ENCODE results near the gene GLUD1.
"Not testable (repeated sequence)": the region's sequence is repeated elsewhere in the genome, so short reads cannot be mapped to it uniquely, and the experiment has no call there.

The GLUD1 gene

GRCh38 chr10:87045434-87045938 is 49.2 kb downstream of the GLUD1 start:
- no peak for DNase-seq (ENCODE audit: low read depth in 2 of 2)

- not testable (repeated sequence) for DNase-seq (ENCODE audit: low read depth in 2 of 2)
These were observed 51.1 kb downstream of the GLUD1 start for GRCh38 chr10:87043579-87043978.

- DNase-seq (ENCODE audit: low read depth in 2 of 2): no peak
These were observed 55.9 kb downstream of the GLUD1 start for GRCh38 chr10:87038786-87039185.

- no peak for DNase-seq (ENCODE audit: low read depth in 2 of 2)
These were observed 56.3 kb downstream of the GLUD1 start for GRCh38 chr10:87038286-87038717.

DNA sequence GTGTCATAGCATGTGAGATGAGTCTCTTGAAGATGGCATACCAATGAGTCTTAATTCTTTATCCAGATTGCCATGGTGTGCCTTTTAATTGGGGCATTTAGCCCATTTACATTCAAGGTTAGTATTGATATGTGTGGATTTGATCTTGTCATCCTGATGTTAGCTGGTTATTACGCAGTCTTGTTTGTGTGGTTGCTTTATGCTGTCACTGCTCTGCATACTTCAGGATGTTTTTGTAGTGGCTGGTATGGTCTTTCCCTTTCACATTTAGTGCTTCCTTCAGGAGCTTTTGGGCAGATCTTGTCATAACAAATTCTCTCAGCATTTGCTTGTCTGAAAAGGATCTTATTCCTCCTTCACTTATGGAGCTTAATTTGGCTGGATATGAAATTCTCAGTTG is 58.0 kb downstream of the GLUD1 start:
- no peak for DNase-seq (ENCODE audit: low read depth in 2 of 2)

DNA sequence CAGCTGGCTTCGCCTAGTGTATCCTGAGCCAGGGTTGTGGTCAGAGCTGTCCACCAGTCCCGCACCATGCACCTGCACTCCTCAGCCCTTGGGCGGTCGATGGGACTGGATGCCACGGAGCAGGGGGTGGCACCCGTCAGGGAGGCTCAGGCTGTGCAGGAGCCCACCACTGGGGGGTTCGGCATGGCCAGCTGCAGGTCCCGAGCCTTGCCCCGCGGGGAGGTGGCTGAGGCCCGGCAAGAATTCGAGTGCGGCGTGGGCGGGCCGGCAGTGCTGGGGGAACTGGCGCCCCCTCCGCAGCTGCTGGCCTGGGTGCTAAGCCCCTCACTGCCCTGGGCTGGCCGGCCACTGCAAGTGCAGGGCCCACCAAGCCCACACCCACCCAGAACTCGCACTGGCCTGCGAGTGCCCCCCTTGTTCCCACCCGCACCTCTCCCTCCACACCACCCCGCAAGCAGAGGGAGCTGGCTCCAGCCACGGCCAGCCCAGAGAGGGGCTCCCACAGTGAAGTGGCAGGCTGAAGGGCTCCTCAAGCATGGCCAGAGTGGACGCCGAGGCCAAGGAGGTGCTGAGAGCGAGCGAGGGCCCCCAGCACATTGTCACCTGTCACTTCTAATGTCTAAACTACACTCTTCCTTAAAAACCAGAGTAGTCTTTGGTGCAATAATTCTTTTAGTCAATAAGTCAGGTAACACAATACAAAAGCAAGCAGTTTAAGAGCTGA is 63.6 kb downstream of the GLUD1 start:
- DNase-seq (ENCODE audit: low read depth in 2 of 2): no peak

DNA sequence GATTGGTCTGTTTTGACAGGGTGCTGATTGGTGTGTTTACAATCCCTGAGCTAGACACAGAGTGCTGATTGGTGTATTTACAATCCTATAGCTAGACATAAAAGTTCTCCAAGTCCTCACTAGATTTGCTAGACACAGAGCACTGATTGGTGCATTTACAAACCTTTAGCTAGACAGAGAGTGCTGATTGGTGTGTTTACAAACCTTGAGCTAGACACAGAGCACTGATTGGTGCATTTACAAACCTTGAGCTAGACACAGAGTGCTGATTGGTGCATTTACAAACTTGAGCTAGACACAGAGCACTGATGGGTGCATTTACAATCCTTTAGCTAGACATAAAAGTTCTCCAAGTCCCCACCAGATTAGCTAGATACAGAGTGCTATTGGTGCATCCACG is 64.2 kb downstream of the GLUD1 start:
- DNase-seq (ENCODE audit: low read depth in 2 of 2): not testable (repeated sequence)

DNA sequence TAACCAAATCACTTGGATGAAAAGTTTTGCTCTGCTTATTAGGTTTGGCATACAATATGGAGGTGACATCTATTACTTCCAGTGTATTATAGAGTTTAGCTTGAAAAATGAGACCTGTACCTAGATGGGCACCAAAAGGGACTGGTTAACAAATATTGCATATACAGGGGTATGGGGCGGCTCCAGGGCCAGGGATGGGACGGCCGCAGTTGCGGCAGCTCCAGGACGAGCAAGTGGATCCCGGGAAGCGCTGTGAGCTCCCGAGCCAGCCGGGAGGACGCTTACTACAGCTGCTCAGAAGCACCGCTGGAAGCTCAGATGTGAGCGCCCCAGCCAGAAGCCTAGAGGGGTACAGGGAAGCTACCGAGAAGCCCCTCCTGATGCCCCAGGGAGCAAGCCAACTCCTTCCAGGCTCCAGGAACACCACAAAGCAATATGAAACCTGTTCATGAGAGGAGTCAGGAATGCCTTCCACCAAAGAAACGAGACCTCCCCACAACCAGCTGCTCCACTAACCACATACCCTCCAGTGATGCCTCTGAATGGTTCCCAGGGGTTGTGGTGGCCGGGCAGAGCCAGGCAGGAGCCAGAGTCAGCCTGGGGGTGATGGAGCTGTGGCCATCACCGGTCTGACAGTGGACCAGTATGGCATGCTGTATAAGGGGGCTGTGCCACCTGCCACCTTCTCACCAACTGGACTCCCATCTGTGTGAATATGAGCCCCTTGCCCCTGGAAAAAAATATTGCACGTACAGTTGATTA is 67.7 kb downstream of the GLUD1 start:
- DNase-seq (ENCODE audit: low read depth in 2 of 2): not testable (repeated sequence)

GRCh38 chr10:87025285-87025958 is 69.2 kb downstream of the GLUD1 start:
- DNase-seq (ENCODE audit: low read depth in 2 of 2): peak in 1 of 2 donors; percentile 6

DNA sequence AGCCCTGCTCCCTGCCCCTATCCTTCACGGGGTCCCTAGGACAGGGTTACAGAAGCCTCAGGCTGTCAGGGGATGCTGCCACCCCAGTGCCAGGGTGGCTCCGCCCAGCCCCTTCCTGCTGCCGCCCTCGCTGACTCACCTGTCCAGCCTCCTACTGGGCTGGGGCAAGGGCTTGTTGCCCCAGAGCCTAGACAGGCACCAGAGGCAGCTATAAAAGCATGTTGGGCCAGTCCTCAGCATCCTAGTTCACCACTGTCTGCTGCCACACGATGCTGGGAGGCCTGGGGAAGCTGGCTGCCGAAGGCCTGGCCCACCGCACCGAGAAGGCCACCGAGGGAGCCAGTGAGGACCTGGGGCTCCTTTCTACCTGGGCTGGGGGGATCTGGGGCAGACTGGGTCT is 74.6 kb downstream of the GLUD1 start, which contains the start of gene FAM25A:
Gene FAM25A, plus strand, starts transcription at position 239 of the 400 bp plus-strand sequence. Its CDS starts 31 bp downstream, at position 270.
- DNase-seq (ENCODE audit: low read depth in 2 of 2): not testable (repeated sequence)

DNA sequence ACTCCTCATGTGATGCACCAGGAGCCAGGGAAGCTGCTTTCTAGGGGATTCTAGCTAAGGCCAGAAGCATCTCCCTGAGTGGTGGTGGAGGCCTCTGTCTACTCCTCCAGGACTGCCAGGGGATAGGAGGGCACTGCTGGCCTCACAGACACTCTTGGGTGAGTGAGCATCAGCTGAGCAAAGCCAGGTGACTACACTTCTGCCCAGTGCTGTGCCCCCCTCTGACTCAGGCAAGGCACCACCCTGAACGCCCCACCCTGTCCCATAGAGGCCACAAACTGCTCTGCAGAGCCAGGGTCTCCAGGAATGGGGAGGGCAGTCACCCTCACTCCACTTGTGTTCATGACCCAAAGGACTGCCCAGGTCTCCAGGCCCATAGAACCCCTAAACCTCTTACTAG is 75.1 kb downstream of the GLUD1 start:
- DNase-seq (ENCODE audit: low read depth in 2 of 2): not testable (repeated sequence)

DNA sequence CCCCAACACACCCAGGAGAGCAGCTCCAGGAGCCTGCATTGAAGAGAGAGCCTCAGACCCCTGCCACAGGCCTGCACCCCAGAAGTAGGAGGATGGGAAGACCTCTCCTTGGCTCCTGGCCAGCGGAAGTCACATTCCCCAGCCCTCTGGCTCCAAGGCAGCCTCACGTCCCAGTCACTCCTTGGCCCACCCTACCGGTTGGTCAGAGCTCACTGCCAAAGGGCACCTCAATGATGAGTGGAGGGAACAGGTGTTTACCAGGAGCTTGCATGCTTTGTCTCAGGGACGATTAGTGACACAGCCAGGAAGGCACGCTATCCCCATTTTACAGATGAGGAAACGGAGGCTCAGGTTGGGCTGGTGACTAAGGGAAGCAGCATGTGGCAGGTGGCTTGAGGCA is 75.6 kb downstream of the GLUD1 start:
- not testable (repeated sequence) for DNase-seq (ENCODE audit: low read depth in 2 of 2)

DNA sequence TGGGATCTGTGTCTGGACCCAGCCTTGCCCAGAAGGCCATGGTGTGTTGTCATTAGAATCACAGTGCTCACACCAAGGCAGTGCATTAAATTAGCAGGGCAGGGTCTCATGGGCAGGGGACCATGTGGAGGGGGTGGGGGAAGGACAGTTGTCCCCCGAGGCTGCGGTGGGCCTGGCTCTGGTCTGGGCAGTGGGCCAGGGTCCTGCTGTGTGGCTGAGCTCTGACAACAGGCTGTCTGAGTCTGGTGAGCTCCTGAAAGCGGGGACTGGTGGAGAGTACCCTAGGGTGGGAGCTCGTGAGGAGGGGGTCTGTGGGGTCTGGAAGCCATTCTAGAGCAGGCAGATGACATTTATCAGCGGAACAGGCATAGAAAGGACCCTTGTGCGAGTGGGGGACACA is 76.5 kb downstream of the GLUD1 start:
- DNase-seq (ENCODE audit: low read depth in 2 of 2): not testable (repeated sequence)

- DNase-seq (ENCODE audit: low read depth in 2 of 2): not testable (repeated sequence)
These were observed 79.5 kb downstream of the GLUD1 start for GRCh38 chr10:87014986-87015716.

DNA sequence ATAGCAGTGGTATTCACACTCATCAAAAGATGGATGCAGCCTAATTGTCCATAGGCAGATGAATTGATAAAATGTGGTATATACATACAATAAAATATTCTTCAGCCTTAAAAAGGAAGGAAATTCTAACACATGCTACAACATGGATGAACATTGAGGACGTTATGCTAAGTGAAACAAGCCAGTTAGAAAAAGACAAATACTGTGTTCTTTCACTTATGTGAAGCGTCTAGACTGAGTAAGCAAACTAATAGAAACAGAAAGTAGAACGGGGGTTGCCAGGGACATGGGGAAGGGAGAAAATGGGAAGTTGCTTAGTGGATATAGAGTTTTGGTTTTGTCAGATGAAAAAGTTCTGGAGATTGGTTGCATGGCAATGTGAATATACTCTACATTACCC is 81.1 kb downstream of the GLUD1 start:
- not testable (repeated sequence) for DNase-seq (ENCODE audit: low read depth in 2 of 2)

- not testable (repeated sequence) for DNase-seq (ENCODE audit: low read depth in 2 of 2)
These were observed 85.4 kb downstream of the GLUD1 start for GRCh38 chr10:87009134-87009696.

- not testable (repeated sequence) for DNase-seq (ENCODE audit: low read depth in 2 of 2)
These were observed 86.3 kb downstream of the GLUD1 start for GRCh38 chr10:87008303-87008702.

GRCh38 chr10:87007674-87008073 is 87.0 kb downstream of the GLUD1 start:
- not testable (repeated sequence) for DNase-seq (ENCODE audit: low read depth in 2 of 2)

- DNase-seq (ENCODE audit: low read depth in 2 of 2): not testable (repeated sequence)
These were observed 87.5 kb downstream of the GLUD1 start for GRCh38 chr10:87007124-87007523.

GRCh38 chr10:87000491-87000890 is 94.2 kb downstream of the GLUD1 start:
- DNase-seq (ENCODE audit: low read depth in 2 of 2): no peak

Data from stimulated activated CD8-positive, alpha-beta memory T cell treated with anti-CD3 and anti-CD28 coated beads, Interleukin-15, amount 100 ng/mL, for 4 hours (primary cell).